Measurements from ENCODE around the gene PGM1.
"Not testable (repeated sequence)": the region's sequence is repeated elsewhere in the genome, so short reads cannot be mapped to it uniquely, and the experiment has no call there.

PGM1 gene

DNA sequence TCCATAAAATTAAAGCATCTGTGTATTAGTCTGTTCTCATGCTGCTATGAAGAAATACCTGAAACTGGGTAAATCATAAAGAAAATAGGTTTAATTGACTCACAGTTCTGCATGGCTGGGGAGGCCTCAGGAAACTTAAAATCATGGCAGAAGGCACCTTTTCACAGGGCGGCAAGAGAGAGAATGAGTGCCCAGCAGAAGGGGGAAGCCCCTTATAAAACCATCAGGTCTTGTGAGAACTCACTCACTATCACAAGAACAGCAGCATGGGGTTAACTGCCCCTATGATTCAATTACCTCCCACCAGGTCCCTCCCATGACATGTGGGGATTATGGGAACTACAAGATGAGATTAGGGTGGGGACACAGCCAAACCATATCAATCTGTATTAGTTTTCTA, 6.9 kb upstream of the PGM1 start:
- not testable (repeated sequence) for H3K4me1 Mint-ChIP-seq (ENCODE audit: low read depth); H3K27ac Mint-ChIP-seq; H3K27me3 Mint-ChIP-seq (ENCODE audit: low read depth); H3K4me3 Mint-ChIP-seq; H3K9me3 Mint-ChIP-seq
- peaks cover 26% of the 10 kb centered on the region for H3K36me3 Mint-ChIP-seq (ENCODE audit: low read depth)

- Mint-ChIP-seq H3K27me3 (ENCODE audit: low read depth) (no peaks in the 10 kb centered on the region), H3K9me3 (no peaks in the 10 kb centered on the region), H3K4me1 (ENCODE audit: low read depth) (peaks cover 29% of the 10 kb centered on the region), H3K4me3 (no peak overlapping the region), H3K27ac (no peak overlapping the region), H3K36me3 (ENCODE audit: low read depth) (peaks cover 12% of the 10 kb centered on the region)
Observed at GRCh38 chr1:63590166-63590560, 3.0 kb upstream of the PGM1 start.

- Mint-ChIP-seq H3K27me3 (ENCODE audit: low read depth) (no peaks in the 10 kb centered on the region), H3K36me3 (ENCODE audit: low read depth) (peaks cover 5% of the 10 kb centered on the region), H3K4me1 (ENCODE audit: low read depth) (peaks cover 39% of the 10 kb centered on the region), H3K27ac (peak overlapping the region; percentile 94), H3K4me3 (peak overlapping the region; percentile 96), H3K9me3 (no peaks in the 10 kb centered on the region)
Observed at GRCh38 chr1:63592536-63593302, 492 bp upstream of the PGM1 start.

- Mint-ChIP-seq H3K36me3 (ENCODE audit: low read depth) (peaks cover 3% of the 10 kb centered on the region), H3K27me3 (ENCODE audit: low read depth) (no peaks in the 10 kb centered on the region), H3K4me3 (peak overlapping the region; percentile 96), H3K4me1 (ENCODE audit: low read depth) (peaks cover 35% of the 10 kb centered on the region), H3K27ac (peak overlapping the region; percentile 99), H3K9me3 (no peaks in the 10 kb centered on the region)
Observed at GRCh38 chr1:63593886-63594605, 835 bp downstream of the PGM1 start.

DNA sequence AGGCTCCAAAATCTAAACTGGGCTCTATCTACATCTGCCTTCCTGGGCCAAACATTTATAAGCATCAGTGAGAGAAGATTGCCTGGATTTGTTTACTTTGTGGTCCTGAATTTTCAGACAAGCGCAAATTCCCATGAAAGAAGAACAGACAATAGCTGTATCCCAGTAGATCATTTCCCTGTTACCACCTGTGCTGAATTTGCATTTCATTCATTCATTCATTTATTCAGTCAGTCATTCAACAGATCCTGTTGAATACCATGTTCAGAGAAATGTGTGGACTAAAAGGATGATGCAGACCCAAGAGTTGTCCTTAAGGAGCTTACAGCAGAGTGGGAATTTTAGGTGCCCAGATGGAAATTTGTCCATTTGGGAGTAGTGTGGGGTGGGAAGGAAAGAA, 2.2 kb downstream of the PGM1 start:
- Mint-ChIP-seq H3K4me1 (ENCODE audit: low read depth) (peaks cover 34% of the 10 kb centered on the region), H3K9me3 (no peaks in the 10 kb centered on the region), H3K27me3 (ENCODE audit: low read depth) (no peaks in the 10 kb centered on the region), H3K27ac (no peak overlapping the region), H3K36me3 (ENCODE audit: low read depth) (peaks cover 3% of the 10 kb centered on the region), H3K4me3 (no peak overlapping the region)

GRCh38 chr1:63599799-63600198, 6.6 kb downstream of the PGM1 start:
- Mint-ChIP-seq H3K36me3 (ENCODE audit: low read depth) (peaks cover 7% of the 10 kb centered on the region), H3K27ac (no peak overlapping the region), H3K27me3 (ENCODE audit: low read depth) (no peaks in the 10 kb centered on the region), H3K4me1 (ENCODE audit: low read depth) (peaks cover 20% of the 10 kb centered on the region), H3K4me3 (no peak overlapping the region), H3K9me3 (no peaks in the 10 kb centered on the region)

DNA sequence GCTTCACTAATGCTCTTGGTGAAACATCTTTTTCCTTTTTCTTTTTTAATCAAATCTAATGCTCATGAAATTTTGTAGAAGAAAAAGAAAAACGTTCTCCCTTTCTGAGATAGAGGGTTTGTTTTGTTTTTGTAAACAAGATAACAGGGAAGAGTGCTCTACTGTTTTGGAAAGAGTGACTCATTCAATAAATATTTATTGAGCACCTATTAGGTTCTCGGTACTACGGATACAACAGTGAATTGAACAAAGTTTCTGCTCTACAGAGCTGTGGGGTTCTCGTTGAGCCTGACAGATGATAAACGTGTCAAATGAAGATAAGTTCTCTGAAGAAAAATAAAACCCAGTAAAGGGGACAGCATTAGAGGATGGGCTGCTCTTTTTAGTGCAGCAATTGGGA, 7.0 kb downstream of the PGM1 start:
- peaks cover 7% of the 10 kb centered on the region for H3K36me3 Mint-ChIP-seq (ENCODE audit: low read depth)
- no peaks in the 10 kb centered on the region for H3K9me3 Mint-ChIP-seq
- H3K4me3 Mint-ChIP-seq: no peak overlapping the region
- H3K27me3 Mint-ChIP-seq (ENCODE audit: low read depth): no peaks in the 10 kb centered on the region
- H3K4me1 Mint-ChIP-seq (ENCODE audit: low read depth): peaks cover 19% of the 10 kb centered on the region
- no peak overlapping the region for H3K27ac Mint-ChIP-seq

DNA sequence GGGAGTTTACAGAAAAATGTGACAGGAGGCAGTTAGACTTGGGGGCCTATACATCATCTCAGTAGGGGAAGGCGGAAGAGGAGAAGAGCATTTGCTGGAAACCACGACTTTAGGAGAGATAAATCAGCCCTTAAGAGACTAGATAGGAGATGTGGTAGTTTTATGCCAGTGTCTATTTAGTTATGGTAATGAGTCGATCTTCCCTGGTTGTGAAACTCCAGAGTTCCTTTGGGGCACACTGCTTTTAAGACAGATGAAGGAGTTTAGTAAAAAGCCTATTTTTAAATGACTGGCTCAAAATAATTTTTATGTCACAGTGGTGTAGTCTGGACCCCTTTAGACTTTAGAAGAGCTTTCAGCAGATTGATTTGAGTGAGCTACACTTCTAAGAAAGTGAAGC, 7.8 kb downstream of the PGM1 start:
- H3K4me3 Mint-ChIP-seq: no peak overlapping the region
- no peak overlapping the region for H3K27ac Mint-ChIP-seq
- no peaks in the 10 kb centered on the region for H3K9me3 Mint-ChIP-seq
- no peaks in the 10 kb centered on the region for H3K27me3 Mint-ChIP-seq (ENCODE audit: low read depth)
- H3K4me1 Mint-ChIP-seq (ENCODE audit: low read depth): peaks cover 13% of the 10 kb centered on the region
- H3K36me3 Mint-ChIP-seq (ENCODE audit: low read depth): peaks cover 7% of the 10 kb centered on the region

GRCh38 chr1:63601463-63601862, 8.3 kb downstream of the PGM1 start:
- Mint-ChIP-seq H3K27me3 (ENCODE audit: low read depth) (no peaks in the 10 kb centered on the region), H3K36me3 (ENCODE audit: low read depth) (peaks cover 7% of the 10 kb centered on the region), H3K27ac (no peak overlapping the region), H3K4me3 (no peak overlapping the region), H3K9me3 (no peaks in the 10 kb centered on the region), H3K4me1 (ENCODE audit: low read depth) (peaks cover 13% of the 10 kb centered on the region)

GRCh38 chr1:63601912-63602311, 8.7 kb downstream of the PGM1 start:
- Mint-ChIP-seq H3K27me3 (ENCODE audit: low read depth) (no peaks in the 10 kb centered on the region), H3K36me3 (ENCODE audit: low read depth) (peaks cover 7% of the 10 kb centered on the region), H3K4me1 (ENCODE audit: low read depth) (peaks cover 11% of the 10 kb centered on the region), H3K4me3 (no peak overlapping the region), H3K27ac (no peak overlapping the region), H3K9me3 (no peaks in the 10 kb centered on the region)

DNA sequence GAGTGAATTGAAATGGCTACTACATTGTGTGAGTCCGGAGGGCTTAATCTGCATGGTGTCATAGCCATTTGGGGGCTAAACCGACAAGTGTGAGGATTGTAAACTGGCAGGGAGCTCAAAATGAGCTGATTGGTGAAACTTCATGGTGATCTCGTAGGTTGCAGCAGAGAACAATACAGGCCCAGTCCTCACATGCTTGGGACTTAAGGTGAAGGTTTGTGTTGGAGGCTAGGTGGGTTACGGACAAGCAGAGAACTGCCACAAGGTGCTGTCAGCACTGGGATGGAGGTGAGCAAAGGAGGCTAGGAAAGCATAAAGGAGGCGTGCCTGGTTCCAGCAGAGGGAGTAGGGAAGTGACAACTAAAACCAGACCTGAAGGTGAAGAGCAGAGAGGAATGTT, 9.4 kb downstream of the PGM1 start:
- Mint-ChIP-seq H3K27me3 (ENCODE audit: low read depth) (no peaks in the 10 kb centered on the region), H3K4me1 (ENCODE audit: low read depth) (peaks cover 9% of the 10 kb centered on the region), H3K36me3 (ENCODE audit: low read depth) (peaks cover 7% of the 10 kb centered on the region), H3K4me3 (no peak overlapping the region), H3K9me3 (no peaks in the 10 kb centered on the region), H3K27ac (no peak overlapping the region)

- H3K9me3 Mint-ChIP-seq: no peaks in the 10 kb centered on the region
- no peak overlapping the region for H3K27ac Mint-ChIP-seq
- no peaks in the 10 kb centered on the region for H3K27me3 Mint-ChIP-seq (ENCODE audit: low read depth)
- H3K36me3 Mint-ChIP-seq (ENCODE audit: low read depth): peaks cover 7% of the 10 kb centered on the region
- H3K4me3 Mint-ChIP-seq: no peak overlapping the region
- peaks cover 9% of the 10 kb centered on the region for H3K4me1 Mint-ChIP-seq (ENCODE audit: low read depth)
Observed at GRCh38 chr1:63603810-63604209, 10.6 kb downstream of the PGM1 start.

DNA sequence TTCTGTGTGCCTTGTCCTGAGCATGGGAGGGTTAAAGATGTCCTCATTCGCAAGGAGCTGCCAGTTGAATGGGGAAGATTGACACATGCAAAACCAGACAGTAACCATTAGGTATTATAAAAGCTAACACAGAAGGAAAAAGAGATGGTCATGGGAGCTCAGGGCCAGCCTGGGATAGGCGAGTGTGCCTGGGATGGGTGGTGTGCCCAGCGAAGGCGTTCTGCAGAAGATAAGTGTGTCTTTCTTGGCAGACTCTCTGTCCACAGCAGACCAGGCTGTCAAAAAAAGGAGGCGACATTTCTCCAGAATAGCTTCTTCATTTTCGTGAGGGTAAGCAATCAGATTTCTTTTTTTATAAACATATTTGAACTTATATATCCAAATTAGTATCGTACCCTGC, 14.1 kb downstream of the PGM1 start:
- H3K4me3 Mint-ChIP-seq: no peak overlapping the region

DNA sequence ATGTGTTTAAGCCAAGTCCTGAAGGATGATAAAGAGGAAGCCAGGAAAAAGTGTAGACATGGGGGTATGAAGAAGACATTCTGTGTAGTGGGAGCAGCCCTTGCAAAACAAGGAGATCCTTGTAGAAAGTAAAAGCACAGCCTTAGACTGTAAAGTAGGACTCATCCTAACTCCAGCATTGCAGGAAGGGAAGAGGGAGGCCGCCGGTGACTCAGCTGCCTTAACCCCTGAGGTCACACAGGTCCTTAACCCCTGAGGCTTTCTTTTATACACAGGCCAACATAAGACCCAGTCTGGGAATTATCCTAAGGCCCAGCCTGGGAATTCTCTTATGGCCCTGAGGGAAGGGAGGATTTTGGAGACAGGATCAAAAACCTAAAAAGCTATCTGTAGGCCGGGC, 18.0 kb downstream of the PGM1 start:
- no peaks in the 10 kb centered on the region for H3K27me3 Mint-ChIP-seq (ENCODE audit: low read depth)
- H3K4me3 Mint-ChIP-seq: no peak overlapping the region
- peaks cover 2% of the 10 kb centered on the region for H3K4me1 Mint-ChIP-seq (ENCODE audit: low read depth)
- H3K36me3 Mint-ChIP-seq (ENCODE audit: low read depth): no peaks in the 10 kb centered on the region
- no peak overlapping the region for H3K27ac Mint-ChIP-seq
- no peaks in the 10 kb centered on the region for H3K9me3 Mint-ChIP-seq

More for the DNA sequence above, 14.1 kb downstream of the PGM1 start:
- no peaks in the 10 kb centered on the region for H3K27me3 Mint-ChIP-seq (ENCODE audit: low read depth)
- H3K4me1 Mint-ChIP-seq (ENCODE audit: low read depth): peaks cover 7% of the 10 kb centered on the region
- peaks cover 7% of the 10 kb centered on the region for H3K36me3 Mint-ChIP-seq (ENCODE audit: low read depth)
- H3K9me3 Mint-ChIP-seq: no peaks in the 10 kb centered on the region
- H3K27ac Mint-ChIP-seq: no peak overlapping the region

DNA sequence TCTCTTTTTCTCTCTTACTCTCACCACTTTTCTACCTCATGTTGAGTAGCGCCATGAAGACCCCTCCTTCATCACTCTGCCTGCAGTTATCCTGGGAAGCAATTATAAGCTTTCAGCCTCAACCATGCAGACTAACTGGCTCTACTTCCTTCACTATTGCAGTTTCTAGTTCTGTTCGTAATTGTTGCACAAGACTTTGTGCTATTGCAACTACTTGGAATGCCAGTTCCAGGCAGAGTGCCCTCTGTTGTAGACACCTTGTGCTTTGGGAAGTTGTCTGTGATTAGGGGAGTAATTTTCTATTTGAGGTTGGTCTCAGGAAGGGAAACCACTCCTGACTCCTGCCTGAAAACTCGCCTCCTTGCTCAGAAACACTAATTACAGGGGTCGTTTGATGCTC, 19.4 kb downstream of the PGM1 start:
- Mint-ChIP-seq H3K27me3 (ENCODE audit: low read depth) (no peaks in the 10 kb centered on the region), H3K36me3 (ENCODE audit: low read depth) (no peaks in the 10 kb centered on the region), H3K9me3 (no peaks in the 10 kb centered on the region), H3K4me1 (ENCODE audit: low read depth) (peaks cover 2% of the 10 kb centered on the region), H3K27ac (no peak overlapping the region), H3K4me3 (no peak overlapping the region)

Data from T-helper 1 cell treated with Interleukin-12 subunit alpha and Interleukin-12 subunit beta and Interleukin-4 antibody, amounts not matched to agents 30 μg/mL and 1 μg/mL, for 36 hours (primary cell).